ENCODE results near the gene TPX2.

DNA sequence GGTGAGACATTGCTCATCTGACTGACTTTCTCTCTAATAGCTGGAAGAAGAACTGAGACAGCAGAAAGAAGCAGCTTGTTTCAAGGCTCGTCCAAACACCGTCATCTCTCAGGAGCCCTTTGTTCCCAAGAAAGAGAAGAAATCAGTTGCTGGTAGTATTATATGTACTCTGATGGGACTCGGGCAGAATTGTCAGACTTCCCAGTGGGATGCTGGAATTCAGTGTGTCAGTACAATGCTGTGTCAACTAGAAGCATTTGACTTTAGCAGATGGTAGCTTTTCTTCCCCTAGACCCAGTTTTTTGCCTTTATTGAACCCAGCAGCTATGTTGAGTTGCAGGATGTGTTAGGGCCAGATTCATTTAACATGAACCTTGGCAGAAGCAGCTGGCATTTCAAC is 58.3 kb downstream of the TPX2 start:
- no peak for TF ChIP-seq CTCF (IDR thresholded peaks at IDR 0.05)
- TF ChIP-seq POLR2AphosphoS5 (IDR thresholded peaks at IDR 0.05): no peak
- TF ChIP-seq POLR2A (IDR thresholded peaks at IDR 0.05): no peak
